ENCODE data around the gene TMEM255B. TPM values are rescaled to one million over a fixed set of nuclear protein-coding genes. Genes with fewer than 3 reads are reported as not detected.

TMEM255B gene
- total RNA-seq, 2 experiments from 2014 or later, result 1.0 to 1.2 TPM

GRCh38 chr13:113770937-113771336, 11.9 kb downstream of the TMEM255B start:
- Histone ChIP-seq H3K27me3 (ENCODE audit: control insufficient read depth in 1 of 2, insufficient read depth in 2 of 2, low read length in 2 of 2) (no peaks in the 10 kb centered on the region), H3K36me3 (ENCODE audit: insufficient read depth, low read length) (no peaks in the 10 kb centered on the region), H3K4me3 (ENCODE audit: low read length) (no peak overlapping the region), H3K27ac (ENCODE audit: low read depth in 1 of 2, low read length in 2 of 2) (no peak overlapping the region), H3K4me1 (ENCODE audit: insufficient read depth, low read length) (no peaks in the 10 kb centered on the region), H3K9me3 (ENCODE audit: control insufficient read depth in 1 of 2, insufficient read depth in 1 of 2, low read length in 2 of 2) (peaks cover 0 to 5% of the 10 kb centered on the region in 2 experiments)
- ATAC-seq (ENCODE audit: poor library complexity) (no peak), DNase-seq (no peak)
- Mint-ChIP-seq H3K4me3 (no peak overlapping the region), H3K27me3 (peaks cover 3% of the 10 kb centered on the region), H3K4me1 (ENCODE audit: low read depth) (no peaks in the 10 kb centered on the region), H3K36me3 (ENCODE audit: low read depth) (no peaks in the 10 kb centered on the region), H3K9me3 (peaks cover 2% of the 10 kb centered on the region), H3K27ac (no peak overlapping the region)
- ChIA-PET CTCF (no interaction called here), POLR2A (no interaction called here)
- intact Hi-C loops (cut with DNase I, micrococcal nuclease), result no loop called here
- TF ChIP-seq CTCF (IDR thresholded peaks at IDR 0.05), result no peak

DNA sequence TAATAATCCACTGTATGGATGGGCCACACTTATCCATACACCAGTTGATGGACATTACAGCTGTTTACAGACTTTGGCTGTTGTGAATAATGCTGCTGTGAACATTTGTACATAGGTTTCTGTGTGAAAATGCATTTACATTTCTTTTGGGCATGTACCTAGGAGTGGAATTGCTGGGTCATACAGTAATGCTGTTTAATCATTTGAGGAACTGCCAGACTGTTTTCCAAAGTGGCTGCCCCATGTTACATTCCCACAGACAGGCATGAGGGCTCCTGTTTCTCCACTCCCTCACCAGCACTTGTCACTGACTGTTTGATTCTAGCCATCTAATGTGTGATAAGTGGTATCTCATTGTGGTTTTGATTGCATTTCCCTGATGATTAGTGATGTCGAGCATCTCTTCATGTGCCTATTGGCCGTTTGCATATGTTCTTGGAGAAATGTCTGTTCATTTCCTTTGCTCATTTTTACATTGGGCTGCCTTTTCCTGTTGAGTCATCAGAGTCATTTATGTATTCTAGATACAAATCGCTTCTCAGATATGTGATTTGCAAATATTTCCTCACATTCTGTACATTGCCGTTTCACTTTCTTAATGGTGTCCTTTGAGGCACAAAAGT, 12.8 kb downstream of the TMEM255B start:
- intact Hi-C loops (cut with DNase I, micrococcal nuclease), result no loop called here
- Histone ChIP-seq H3K4me3 (ENCODE audit: low read length) (no peak overlapping the region), H3K27me3 (ENCODE audit: control insufficient read depth in 1 of 2, insufficient read depth in 2 of 2, low read length in 2 of 2) (peaks cover 0 to under 1% of the 10 kb centered on the region in 2 experiments), H3K27ac (ENCODE audit: low read depth in 1 of 2, low read length in 2 of 2) (no peak overlapping the region), H3K4me1 (ENCODE audit: insufficient read depth, low read length) (no peaks in the 10 kb centered on the region), H3K36me3 (ENCODE audit: insufficient read depth, low read length) (no peaks in the 10 kb centered on the region), H3K9me3 (ENCODE audit: control insufficient read depth in 1 of 2, insufficient read depth in 1 of 2, low read length in 2 of 2) (peaks cover 0 to 12% of the 10 kb centered on the region in 2 experiments)
- Mint-ChIP-seq H3K27me3 (no peaks in the 10 kb centered on the region), H3K27ac (no peak overlapping the region), H3K36me3 (ENCODE audit: low read depth) (no peaks in the 10 kb centered on the region), H3K4me3 (no peak overlapping the region), H3K4me1 (ENCODE audit: low read depth) (no peaks in the 10 kb centered on the region), H3K9me3 (peaks cover 2% of the 10 kb centered on the region)
- DNase-seq (no peak), ATAC-seq (ENCODE audit: poor library complexity) (no peak)
- ChIA-PET POLR2A (no interaction called here), CTCF (no interaction called here)
- no peak for TF ChIP-seq CTCF (IDR thresholded peaks at IDR 0.05)

DNA sequence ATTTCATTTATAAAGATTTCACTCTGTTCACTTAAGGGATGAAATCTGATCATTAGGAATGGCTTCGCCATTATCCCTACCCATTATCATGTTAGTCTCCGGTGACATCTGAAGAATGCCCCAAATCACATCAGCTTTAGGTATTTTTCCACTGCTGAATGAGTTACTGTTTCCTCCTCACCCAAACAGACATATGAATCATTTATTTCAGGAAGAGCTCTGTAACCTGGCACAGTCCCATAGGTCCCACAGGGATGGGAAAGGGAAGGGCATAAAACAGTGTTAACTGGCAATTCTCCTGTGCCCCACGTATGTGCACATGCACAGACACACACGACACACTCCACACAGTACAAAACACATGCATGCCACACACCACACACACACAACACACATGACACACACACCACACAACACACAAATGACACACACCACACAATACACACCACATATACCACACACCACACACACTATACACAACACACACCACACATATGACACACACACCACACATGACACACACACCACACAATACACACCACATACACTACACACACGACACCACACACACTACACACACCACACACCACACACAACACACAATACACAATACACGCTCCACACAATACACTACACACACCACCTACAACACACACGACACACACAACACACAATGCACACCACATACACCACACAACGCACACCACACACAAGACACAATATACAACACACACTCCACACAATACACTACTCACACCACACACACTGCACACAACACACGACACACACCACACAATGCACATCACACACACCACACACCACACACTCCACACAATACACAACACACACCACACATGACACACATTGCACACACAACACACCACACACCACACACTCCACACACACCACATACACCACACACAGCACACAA, 15.4 kb downstream of the TMEM255B start:
- Mint-ChIP-seq H3K36me3 (ENCODE audit: low read depth) (no peaks in the 10 kb centered on the region), H3K9me3 (peaks cover 2% of the 10 kb centered on the region), H3K4me1 (ENCODE audit: low read depth) (no peaks in the 10 kb centered on the region), H3K27me3 (peaks cover 14% of the 10 kb centered on the region), H3K27ac (no peak overlapping the region), H3K4me3 (no peak overlapping the region)
- H3K4me1 ChIP-seq (ENCODE audit: insufficient read depth, low read length), result no peaks in the 10 kb centered on the region
- no peak overlapping the region for H3K27ac ChIP-seq (ENCODE audit: low read depth in 1 of 2, low read length in 2 of 2)
- ChIA-PET CTCF (no interaction called here), POLR2A (no interaction called here)
- intact Hi-C loops (cut with DNase I, micrococcal nuclease), result no loop called here
- no peak overlapping the region for H3K4me3 ChIP-seq (ENCODE audit: low read length)
- no peaks in the 10 kb centered on the region for H3K36me3 ChIP-seq (ENCODE audit: insufficient read depth, low read length)
- ATAC-seq (ENCODE audit: poor library complexity) (no peak), DNase-seq (no peak)
- no peak for TF ChIP-seq CTCF (IDR thresholded peaks at IDR 0.05)
- peaks cover 0 to 24% of the 10 kb centered on the region in 2 experiments for H3K9me3 ChIP-seq (ENCODE audit: control insufficient read depth in 1 of 2, insufficient read depth in 1 of 2, low read length in 2 of 2)
- H3K27me3 ChIP-seq (ENCODE audit: control insufficient read depth in 1 of 2, insufficient read depth in 2 of 2, low read length in 2 of 2), result peaks cover 0 to 15% of the 10 kb centered on the region in 2 experiments

All from CD4-positive, alpha-beta T cell (primary cell).